Peyer's patch (tissue), 4 donors: Measurements from ENCODE around the gene LRP11.

Experiments
- CTCF ChIP-seq, 6 experiments: fragments of 450-650 bp in 4 of 6; fragments of 200-600 bp in 2 of 6; sonication (generic) in 1 of 6; IDR thresholded peaks; one replicate each; pipeline ENCODE4 v1.5.1; 2017 to 2019; ENCODE audit warnings: antibody characterized with exemption in 6 of 6, mild to moderate bottlenecking in 3 of 6, moderate library complexity in 1 of 6
- POLR2A ChIP-seq, 2 donors: fragments of 450-650 bp; IDR thresholded peaks; one replicate each; pipeline ENCODE4 v1.5.1; 2017; ENCODE audit warnings: antibody characterized with exemption in 2 of 2, mild to moderate bottlenecking in 2 of 2, moderate library complexity in 2 of 2

- TF ChIP-seq CTCF (IDR thresholded peaks at IDR 0.05): no peak
- TF ChIP-seq POLR2A (IDR thresholded peaks at IDR 0.05): no peak
Measured at GRCh38 chr6:149825292-149825691, 38.9 kb downstream of the LRP11 start.
